ENCODE data around the gene CIITA. TPM values are rescaled to one million over a fixed set of nuclear protein-coding genes. Genes with fewer than 3 reads are reported as not detected.

Gene CIITA
- total RNA-seq, 4 donors from 2014 or later = 1.2 to 26.9 (median 13.9) TPM

DNA sequence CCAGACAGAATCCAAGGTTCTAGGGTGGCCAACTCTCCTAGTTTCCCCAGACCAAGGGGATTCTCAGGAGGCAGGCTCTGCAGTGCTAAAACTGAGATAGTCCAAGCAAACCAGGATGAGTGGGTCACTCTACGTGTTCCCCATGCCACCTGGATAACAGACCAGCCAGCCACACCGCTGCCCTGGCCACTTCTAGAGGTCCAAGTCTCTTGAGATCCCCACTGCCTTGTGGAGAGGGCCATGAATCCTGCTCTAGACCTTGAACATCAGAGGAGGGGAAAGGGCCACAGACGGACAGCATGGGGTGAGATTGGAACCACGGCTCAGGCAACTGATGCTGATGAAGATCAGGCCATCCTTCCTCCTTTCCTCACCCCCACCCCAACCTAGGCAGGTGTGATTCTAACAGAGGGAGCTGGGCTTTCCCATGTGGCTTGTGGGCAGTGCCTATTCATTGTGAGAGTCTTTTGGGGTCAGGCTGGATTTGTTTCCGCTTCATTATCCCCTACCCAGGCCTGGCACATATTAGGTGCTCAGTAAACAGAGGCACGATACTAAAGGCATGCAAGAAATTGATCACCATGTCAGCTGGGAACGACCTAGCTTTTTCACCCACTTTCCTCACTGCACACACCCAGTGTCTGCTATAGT lies 41.6 kb upstream of the CIITA start:
- H3K4me3 ChIP-seq = no peak overlapping the region
- intact Hi-C loops (cut with DNase I; ENCODE audit: low total_unique reads) = no loop called here
- WGBS, 2 donors (ENCODE audit: low coverage in 1 of 2) = 70 to 92% methylated on average over 4 to 7 of the region's 7 CpGs

DNA sequence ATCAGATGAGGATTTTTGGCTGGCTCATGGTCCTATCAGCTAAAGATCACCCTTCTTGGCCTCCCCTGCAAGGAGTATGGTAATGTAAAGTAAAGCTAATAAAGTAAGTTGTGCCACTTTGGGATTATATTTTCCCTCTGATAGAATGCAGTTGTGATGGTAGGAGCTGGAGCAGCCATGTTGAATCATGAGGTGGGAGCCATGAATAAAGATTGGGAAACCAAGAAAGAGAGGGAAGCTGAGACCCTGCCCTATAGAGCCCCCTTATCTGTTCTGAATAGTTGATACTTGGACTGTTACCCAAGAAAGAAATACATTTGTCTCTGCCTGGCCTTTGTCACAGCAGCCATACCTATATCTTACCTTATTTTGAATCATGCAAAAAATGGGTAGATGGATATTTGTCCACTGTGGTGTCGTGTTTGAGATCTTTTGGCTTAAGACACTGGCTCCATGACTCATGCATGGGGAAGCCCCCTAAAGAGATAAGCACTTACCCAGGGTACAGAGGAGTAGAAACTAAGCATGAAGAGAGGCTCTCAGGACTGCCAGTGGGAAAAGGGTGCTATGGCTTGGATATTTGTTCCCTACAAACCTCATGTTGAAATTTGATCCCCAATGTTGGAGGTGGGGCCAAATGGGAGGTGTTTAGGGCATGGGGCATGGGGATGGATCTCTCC lies 40.7 kb upstream of the CIITA start:
- Histone ChIP-seq H3K9me3 (no peaks in the 10 kb centered on the region), H3K27ac (no peak overlapping the region), H3K4me3 (no peak overlapping the region), H3K27me3 (peaks cover 8% of the 10 kb centered on the region), H3K36me3 (no peaks in the 10 kb centered on the region), H3K4me1 (no peaks in the 10 kb centered on the region)
- intact Hi-C loops (cut with DNase I; ENCODE audit: low total_unique reads) (no loop called here), in situ Hi-C loops (cut with MboI; ENCODE audit: low pct_ligation_motif_present in 1 of 4, low pct_unique_long_range_greater_than_20kb in 1 of 4, low sequenced_read_pairs in 3 of 4) (no loop called here)
- DNase-seq = no peak
- WGBS, 2 donors (ENCODE audit: low coverage in 1 of 2) = 93% methylated on average over 1 of the region's 1 CpG; no CpG with 5 or more reads in 1 of the 2 donors
- no peak for TF ChIP-seq POLR2AphosphoS5 (IDR thresholded peaks at IDR 0.05)
- no peak for TF ChIP-seq POLR2A (IDR thresholded peaks at IDR 0.05)
- TF ChIP-seq EP300 (IDR thresholded peaks at IDR 0.05; ENCODE audit: low read depth) = no peak
- TF ChIP-seq, protein P1, sequence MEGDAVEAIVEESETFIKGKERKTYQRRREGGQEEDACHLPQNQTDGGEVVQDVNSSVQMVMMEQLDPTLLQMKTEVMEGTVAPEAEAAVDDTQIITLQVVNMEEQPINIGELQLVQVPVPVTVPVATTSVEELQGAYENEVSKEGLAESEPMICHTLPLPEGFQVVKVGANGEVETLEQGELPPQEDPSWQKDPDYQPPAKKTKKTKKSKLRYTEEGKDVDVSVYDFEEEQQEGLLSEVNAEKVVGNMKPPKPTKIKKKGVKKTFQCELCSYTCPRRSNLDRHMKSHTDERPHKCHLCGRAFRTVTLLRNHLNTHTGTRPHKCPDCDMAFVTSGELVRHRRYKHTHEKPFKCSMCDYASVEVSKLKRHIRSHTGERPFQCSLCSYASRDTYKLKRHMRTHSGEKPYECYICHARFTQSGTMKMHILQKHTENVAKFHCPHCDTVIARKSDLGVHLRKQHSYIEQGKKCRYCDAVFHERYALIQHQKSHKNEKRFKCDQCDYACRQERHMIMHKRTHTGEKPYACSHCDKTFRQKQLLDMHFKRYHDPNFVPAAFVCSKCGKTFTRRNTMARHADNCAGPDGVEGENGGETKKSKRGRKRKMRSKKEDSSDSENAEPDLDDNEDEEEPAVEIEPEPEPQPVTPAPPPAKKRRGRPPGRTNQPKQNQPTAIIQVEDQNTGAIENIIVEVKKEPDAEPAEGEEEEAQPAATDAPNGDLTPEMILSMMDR (IDR thresholded peaks at IDR 0.05) = no peak

More for the DNA sequence above, 41.6 kb upstream of the CIITA start:
- TF ChIP-seq, protein P1 (IDR thresholded peaks at IDR 0.05) = no peak
- TF ChIP-seq POLR2AphosphoS5 (IDR thresholded peaks at IDR 0.05) = no peak
- TF ChIP-seq EP300 (IDR thresholded peaks at IDR 0.05; ENCODE audit: low read depth) = no peak
- no peak for TF ChIP-seq POLR2A (IDR thresholded peaks at IDR 0.05)
- in situ Hi-C loops (cut with MboI; ENCODE audit: low pct_ligation_motif_present in 1 of 4, low pct_unique_long_range_greater_than_20kb in 1 of 4, low sequenced_read_pairs in 3 of 4) = no loop called here
- DNase-seq = no peak
- Histone ChIP-seq H3K27me3 (peaks cover 3% of the 10 kb centered on the region), H3K9me3 (no peaks in the 10 kb centered on the region), H3K4me1 (no peaks in the 10 kb centered on the region), H3K27ac (no peak overlapping the region), H3K36me3 (no peaks in the 10 kb centered on the region)

DNA sequence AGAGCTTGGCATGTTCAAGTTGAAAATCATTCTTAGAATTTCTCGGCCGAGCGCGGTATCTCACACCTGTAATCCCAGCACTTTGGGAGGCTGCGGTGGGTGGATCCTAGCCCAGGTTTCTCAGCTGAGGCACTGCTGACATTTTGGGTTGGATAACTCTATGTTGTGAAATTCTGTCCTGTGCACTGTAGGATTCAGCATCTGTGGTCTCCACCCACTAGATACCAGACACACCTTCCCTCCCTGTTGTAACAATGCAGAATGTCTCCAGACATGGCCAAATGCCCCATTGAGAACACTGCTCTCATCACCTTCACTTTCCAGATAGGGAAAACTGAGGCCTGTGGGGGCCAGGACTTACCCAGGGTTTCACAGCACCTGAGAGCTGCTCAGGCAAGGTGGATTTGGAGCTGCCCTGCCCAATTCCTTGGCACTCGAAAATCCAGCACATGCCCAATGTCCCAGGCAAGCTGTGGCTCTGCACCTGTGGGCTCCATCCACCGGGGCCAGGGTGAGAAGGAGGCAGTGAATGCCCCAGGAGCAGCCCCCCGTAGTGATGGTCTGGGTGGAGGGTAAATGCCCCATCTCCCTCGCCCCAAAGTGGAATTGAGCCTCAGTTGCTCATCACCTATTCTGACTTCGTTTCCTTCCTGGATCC lies 38.3 kb upstream of the CIITA start:
- no peak for DNase-seq
- Histone ChIP-seq H3K27ac (no peak overlapping the region), H3K27me3 (peaks cover 8% of the 10 kb centered on the region), H3K4me3 (no peak overlapping the region), H3K9me3 (no peaks in the 10 kb centered on the region), H3K4me1 (no peaks in the 10 kb centered on the region), H3K36me3 (no peaks in the 10 kb centered on the region)
- intact Hi-C loops (cut with DNase I; ENCODE audit: low total_unique reads) = no loop called here
- 80% methylated on average over 10 of the region's 10 CpGs; no CpG with 5 or more reads in 1 of the 2 donors for WGBS, 2 donors (ENCODE audit: low coverage in 1 of 2)
- TF ChIP-seq, protein P1 (IDR thresholded peaks at IDR 0.05) = no peak
- no peak for TF ChIP-seq POLR2AphosphoS5 (IDR thresholded peaks at IDR 0.05)
- TF ChIP-seq EP300 (IDR thresholded peaks at IDR 0.05; ENCODE audit: low read depth) = no peak
- in situ Hi-C loops (cut with MboI; ENCODE audit: low pct_ligation_motif_present in 1 of 4, low pct_unique_long_range_greater_than_20kb in 1 of 4, low sequenced_read_pairs in 3 of 4) = no loop called here

DNA sequence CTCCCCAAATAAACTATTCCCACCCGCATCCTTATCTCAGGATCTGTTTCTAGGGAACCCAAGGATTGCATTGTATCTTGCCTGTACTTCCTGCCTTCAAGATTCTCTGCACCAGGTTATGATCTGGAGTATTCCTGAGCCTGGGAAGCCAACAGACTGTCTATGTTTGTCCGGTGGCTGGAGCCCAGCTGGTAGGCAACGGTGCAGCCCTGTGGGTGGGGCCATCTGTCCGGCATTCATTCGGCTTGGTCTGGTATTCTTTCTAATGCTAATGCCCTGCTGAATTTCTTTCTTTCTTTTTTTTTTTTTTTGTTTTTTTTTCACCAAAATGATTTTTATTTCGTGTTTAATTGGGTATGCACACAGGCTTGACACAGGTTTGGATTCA lies 37.7 kb upstream of the CIITA start:
- no peak for DNase-seq
- peaks cover 8% of the 10 kb centered on the region for H3K27me3 ChIP-seq
- 37 to 40% methylated on average over 1 to 6 of the region's 6 CpGs for WGBS, 2 donors (ENCODE audit: low coverage in 1 of 2)
- TF ChIP-seq EP300 (IDR thresholded peaks at IDR 0.05; ENCODE audit: low read depth) = no peak
- TF ChIP-seq, protein P1 (IDR thresholded peaks at IDR 0.05) = no peak
- TF ChIP-seq POLR2A (IDR thresholded peaks at IDR 0.05) = no peak
- no peak for TF ChIP-seq POLR2AphosphoS5 (IDR thresholded peaks at IDR 0.05)
- no peak overlapping the region for H3K27ac ChIP-seq
- no peaks in the 10 kb centered on the region for H3K36me3 ChIP-seq
- H3K4me1 ChIP-seq = no peaks in the 10 kb centered on the region
- no peaks in the 10 kb centered on the region for H3K9me3 ChIP-seq
- in situ Hi-C loops (cut with MboI; ENCODE audit: low pct_ligation_motif_present in 1 of 4, low pct_unique_long_range_greater_than_20kb in 1 of 4, low sequenced_read_pairs in 3 of 4) = no loop called here
- intact Hi-C loops (cut with DNase I; ENCODE audit: low total_unique reads) = no loop called here
- no peak overlapping the region for H3K4me3 ChIP-seq

Data from transverse colon (tissue), 4 donors.